Mesothelial cell of epicardium (in vitro differentiated cells): Measurements from ENCODE around the gene ITPR2. TPM values are rescaled to one million over a fixed set of nuclear protein-coding genes. Genes with fewer than 3 reads are reported as not detected.
A peak's percentile ranks its signal among the peaks of the same experiment; 100 is the strongest.

Source experiments
- DNase-seq, 2 experiments: peaks; one replicate each; pipeline ENCODE4 v3.0.0; 2021; ENCODE audit warnings: low spot score in 2 of 2; ENCODE audit not compliant: unreplicated experiment in 2 of 2
- H3K27ac Mint-ChIP-seq: 2 replicates; pipeline ENCODE4 v1.8.0; 2021; ENCODE audit warnings: mixed read lengths
- H3K27me3 Mint-ChIP-seq: 2 replicates; pipeline ENCODE4 v1.8.0; 2021; ENCODE audit warnings: low read depth, mixed read lengths
- H3K36me3 Mint-ChIP-seq: 2 replicates; pipeline ENCODE4 v1.8.0; 2021; ENCODE audit warnings: mixed read lengths
- H3K4me1 Mint-ChIP-seq: 2 replicates; pipeline ENCODE4 v1.8.0; 2021; ENCODE audit warnings: mixed read lengths
- H3K4me3 Mint-ChIP-seq: 2 replicates; pipeline ENCODE4 v1.8.0; 2021; ENCODE audit warnings: mild to moderate bottlenecking, moderate library complexity, mixed read lengths
- H3K9me3 Mint-ChIP-seq: 2 replicates; pipeline ENCODE4 v1.8.0; 2021; ENCODE audit warnings: mixed read lengths
- CTCF ChIP-seq: fragments of 200-600 bp; sonication (generic); IDR thresholded peaks from one replicate; pipeline ENCODE4 v1.5.0; 2021; ENCODE audit warnings: antibody characterized with exemption; ENCODE audit not compliant: unreplicated experiment
- total RNA-seq: library from RNA; stranded (reverse); gene quantifications from 3 replicates; pipeline ENCODE4 v1.2.1, GENCODE V29; 2021

ITPR2 gene
- total RNA-seq, 1 donor from 2014 or later = 62.3 TPM

- Mint-ChIP-seq H3K9me3 (peaks cover 11% of the 10 kb centered on the region), H3K27me3 (no peaks in the 10 kb centered on the region), H3K27ac (no peak overlapping the region), H3K4me3 (no peak overlapping the region), H3K36me3 (peaks cover 2% of the 10 kb centered on the region), H3K4me1 (peaks cover 29% of the 10 kb centered on the region)
- no peak for TF ChIP-seq CTCF
- DNase-seq = no peak
Observed at GRCh38 chr12:26871985-26872384, 39.0 kb upstream of the ITPR2 start.

- H3K36me3 Mint-ChIP-seq = no peaks in the 10 kb centered on the region
- H3K27ac Mint-ChIP-seq = peak overlapping the region; percentile 22
- peaks cover 4% of the 10 kb centered on the region for H3K9me3 Mint-ChIP-seq
- H3K4me3 Mint-ChIP-seq = no peak overlapping the region
- DNase-seq = peak in 1 of 2 experiments; percentile 43
- peaks cover 29% of the 10 kb centered on the region for H3K4me1 Mint-ChIP-seq
- no peaks in the 10 kb centered on the region for H3K27me3 Mint-ChIP-seq
- TF ChIP-seq CTCF = no peak
Observed at GRCh38 chr12:26870491-26871419, 37.8 kb upstream of the ITPR2 start.

GRCh38 chr12:26869908-26870459 is 37.0 kb upstream of the ITPR2 start:
- no peak for TF ChIP-seq CTCF
- H3K4me1 Mint-ChIP-seq = peaks cover 29% of the 10 kb centered on the region
- H3K4me3 Mint-ChIP-seq = no peak overlapping the region
- H3K27me3 Mint-ChIP-seq = no peaks in the 10 kb centered on the region
- no peaks in the 10 kb centered on the region for H3K36me3 Mint-ChIP-seq
- peak overlapping the region; percentile 22 for H3K27ac Mint-ChIP-seq
- H3K9me3 Mint-ChIP-seq = peaks cover 4% of the 10 kb centered on the region
- DNase-seq = no peak

- no peaks in the 10 kb centered on the region for H3K9me3 Mint-ChIP-seq
- H3K4me3 Mint-ChIP-seq = no peak overlapping the region
- no peaks in the 10 kb centered on the region for H3K27me3 Mint-ChIP-seq
- no peak for DNase-seq
- H3K36me3 Mint-ChIP-seq = no peaks in the 10 kb centered on the region
- no peak for TF ChIP-seq CTCF
- H3K27ac Mint-ChIP-seq = no peak overlapping the region
- H3K4me1 Mint-ChIP-seq = peaks cover 22% of the 10 kb centered on the region
Observed at GRCh38 chr12:26869104-26869494, 36.1 kb upstream of the ITPR2 start.

GRCh38 chr12:26868447-26869103 is 35.6 kb upstream of the ITPR2 start:
- no peak overlapping the region for H3K27ac Mint-ChIP-seq
- TF ChIP-seq CTCF = no peak
- H3K9me3 Mint-ChIP-seq = no peaks in the 10 kb centered on the region
- H3K4me3 Mint-ChIP-seq = no peak overlapping the region
- H3K27me3 Mint-ChIP-seq = no peaks in the 10 kb centered on the region
- no peaks in the 10 kb centered on the region for H3K36me3 Mint-ChIP-seq
- no peak for DNase-seq
- peaks cover 20% of the 10 kb centered on the region for H3K4me1 Mint-ChIP-seq
